Ectodermal cell (in vitro differentiated cells): ENCODE data around the gene DNAAF2. TPM values are rescaled to one million over a fixed set of nuclear protein-coding genes. Genes with fewer than 3 reads are reported as not detected.
"Not testable (repeated sequence)": the region's sequence is repeated elsewhere in the genome, so short reads cannot be mapped to it uniquely, and the experiment has no call there.

Experiments
- H3K27ac ChIP-seq: 2 replicates; pipeline ENCODE4 v1.7.0; 2013; ENCODE audit warnings: mild to moderate bottlenecking, low read depth, low read length; ENCODE audit not compliant: insufficient read depth, poor library complexity, severe bottlenecking
- H3K27me3 ChIP-seq: 2 replicates; pipeline ENCODE4 v1.7.0; 2013; ENCODE audit warnings: mild to moderate bottlenecking, low read length; ENCODE audit not compliant: insufficient read depth, control insufficient read depth, poor library complexity, severe bottlenecking
- H3K36me3 ChIP-seq: one replicate; pipeline ENCODE4 v1.7.0; 2013; ENCODE audit warnings: low read length; ENCODE audit not compliant: control insufficient read depth, insufficient read depth
- H3K4me1 ChIP-seq: one replicate; pipeline ENCODE4 v1.7.0; 2013; ENCODE audit warnings: low read length; ENCODE audit not compliant: control insufficient read depth, insufficient read depth
- H3K4me3 ChIP-seq: 2 replicates; pipeline ENCODE4 v1.7.0; 2013; ENCODE audit warnings: low read depth, low read length, control low read depth; ENCODE audit not compliant: insufficient read depth
- H3K9me3 ChIP-seq: 2 replicates; pipeline ENCODE4 v1.7.0; 2013; ENCODE audit warnings: mild to moderate bottlenecking, low read length, moderate library complexity; ENCODE audit not compliant: control insufficient read depth
- WGBS, 2 experiments: methylation state at CpG; one replicate each; pipeline ENCODE4 v1.1.7; 2013; ENCODE audit warnings: missing lambda C conversion rate in 2 of 2; 5-methylcytosine and 5-hydroxymethylcytosine counted together
- polyA plus RNA-seq, 4 experiments: library from polyadenylated mRNA; stranded (reverse); fragments of 50-300 nt; gene quantifications; one replicate each; pipeline ENCODE4 v1.2.3, GENCODE V29; 2013

Gene DNAAF2, protein sequence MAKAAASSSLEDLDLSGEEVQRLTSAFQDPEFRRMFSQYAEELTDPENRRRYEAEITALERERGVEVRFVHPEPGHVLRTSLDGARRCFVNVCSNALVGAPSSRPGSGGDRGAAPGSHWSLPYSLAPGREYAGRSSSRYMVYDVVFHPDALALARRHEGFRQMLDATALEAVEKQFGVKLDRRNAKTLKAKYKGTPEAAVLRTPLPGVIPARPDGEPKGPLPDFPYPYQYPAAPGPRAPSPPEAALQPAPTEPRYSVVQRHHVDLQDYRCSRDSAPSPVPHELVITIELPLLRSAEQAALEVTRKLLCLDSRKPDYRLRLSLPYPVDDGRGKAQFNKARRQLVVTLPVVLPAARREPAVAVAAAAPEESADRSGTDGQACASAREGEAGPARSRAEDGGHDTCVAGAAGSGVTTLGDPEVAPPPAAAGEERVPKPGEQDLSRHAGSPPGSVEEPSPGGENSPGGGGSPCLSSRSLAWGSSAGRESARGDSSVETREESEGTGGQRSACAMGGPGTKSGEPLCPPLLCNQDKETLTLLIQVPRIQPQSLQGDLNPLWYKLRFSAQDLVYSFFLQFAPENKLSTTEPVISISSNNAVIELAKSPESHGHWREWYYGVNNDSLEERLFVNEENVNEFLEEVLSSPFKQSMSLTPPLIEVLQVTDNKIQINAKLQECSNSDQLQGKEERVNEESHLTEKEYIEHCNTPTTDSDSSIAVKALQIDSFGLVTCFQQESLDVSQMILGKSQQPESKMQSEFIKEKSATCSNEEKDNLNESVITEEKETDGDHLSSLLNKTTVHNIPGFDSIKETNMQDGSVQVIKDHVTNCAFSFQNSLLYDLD
- 21.5 TPM for polyA plus RNA-seq (2013, experiment 1 of 4)
- polyA plus RNA-seq (2013, experiment 2 of 4), result 22.7 TPM
- 21.6 TPM for polyA plus RNA-seq (2013, experiment 3 of 4)
- polyA plus RNA-seq (2013, experiment 4 of 4), result 23.2 TPM

DNA sequence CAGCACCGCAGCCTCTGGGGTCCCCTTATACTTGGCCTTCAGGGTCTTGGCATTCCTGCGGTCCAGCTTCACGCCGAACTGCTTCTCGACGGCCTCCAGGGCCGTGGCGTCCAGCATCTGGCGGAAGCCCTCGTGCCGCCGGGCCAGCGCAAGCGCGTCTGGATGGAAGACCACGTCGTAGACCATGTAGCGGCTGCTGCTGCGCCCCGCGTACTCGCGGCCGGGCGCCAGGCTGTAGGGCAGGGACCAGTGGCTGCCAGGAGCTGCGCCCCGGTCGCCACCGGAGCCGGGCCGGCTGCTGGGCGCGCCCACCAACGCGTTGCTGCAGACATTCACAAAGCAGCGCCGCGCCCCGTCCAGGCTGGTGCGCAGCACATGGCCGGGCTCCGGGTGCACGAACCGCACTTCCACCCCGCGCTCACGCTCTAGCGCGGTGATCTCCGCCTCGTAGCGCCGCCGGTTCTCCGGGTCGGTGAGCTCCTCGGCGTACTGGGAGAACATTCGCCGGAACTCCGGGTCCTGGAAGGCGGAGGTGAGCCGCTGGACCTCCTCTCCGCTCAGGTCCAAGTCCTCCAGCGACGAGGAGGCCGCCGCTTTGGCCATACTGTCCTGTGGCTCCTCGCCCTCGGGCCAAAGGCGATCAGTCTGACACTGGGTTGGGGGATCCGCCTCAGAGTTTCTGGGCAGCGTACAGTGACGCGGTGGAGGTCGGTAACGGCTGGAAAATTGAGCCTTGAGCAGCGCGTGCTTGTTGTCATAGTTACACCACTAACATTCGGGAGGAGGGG is at the start of gene DNAAF2:
Gene DNAAF2 (minus strand): TSS at position 698 of the 788 bp plus-strand sequence. CDS start 95 bp downstream, at position 603.
- 0% methylated on average over 80 of the region's 80 CpGs for WGBS, 2 experiments
- Histone ChIP-seq H3K27ac (peak within 1 kb of the TSS; percentile 98), H3K36me3 (no peaks in the 10 kb centered on the region), H3K27me3 (no peaks in the 10 kb centered on the region), H3K4me1 (peaks cover 3% of the 10 kb centered on the region), H3K9me3 (no peaks in the 10 kb centered on the region), H3K4me3 (peak within 1 kb of the TSS; percentile 83)

- 94 to 100% methylated on average over 1 to 2 of the region's 2 CpGs for WGBS, 2 experiments
- H3K27me3 ChIP-seq, result no peaks in the 10 kb centered on the region
- H3K4me3 ChIP-seq, result no peak overlapping the region
- H3K36me3 ChIP-seq, result peaks cover 34% of the 10 kb centered on the region
- no peaks in the 10 kb centered on the region for H3K9me3 ChIP-seq
- H3K27ac ChIP-seq, result no peak overlapping the region
- no peaks in the 10 kb centered on the region for H3K4me1 ChIP-seq
These were observed 44.2 kb upstream of the DNAAF2 start for GRCh38 chr14:49679271-49679670.

DNA sequence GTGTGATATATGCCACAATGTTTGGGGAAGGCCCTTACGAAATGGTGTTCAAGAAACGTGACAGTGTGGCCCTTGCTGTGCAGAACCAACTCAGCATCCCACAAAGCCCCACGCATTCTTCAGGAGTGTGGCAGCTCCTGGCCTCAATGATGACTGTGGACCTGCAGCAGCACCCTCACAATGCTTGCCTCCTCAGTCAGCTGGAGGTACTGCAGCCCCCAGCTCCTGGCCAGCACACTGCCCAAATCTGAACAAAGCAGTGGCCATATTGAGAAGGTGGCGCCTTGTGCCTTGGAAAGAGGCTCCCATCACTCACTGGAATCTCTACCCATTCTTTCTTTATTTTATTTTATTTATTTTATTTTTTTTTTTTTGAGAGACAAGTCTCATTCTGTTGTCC is 42.6 kb upstream of the DNAAF2 start:
- no peak overlapping the region for H3K27ac ChIP-seq
- H3K27me3 ChIP-seq, result no peaks in the 10 kb centered on the region
- H3K9me3 ChIP-seq, result no peaks in the 10 kb centered on the region
- peaks cover 29% of the 10 kb centered on the region for H3K36me3 ChIP-seq
- 96 to 97% methylated on average over 4 of the region's 4 CpGs for WGBS, 2 experiments
- H3K4me1 ChIP-seq, result no peaks in the 10 kb centered on the region
- H3K4me3 ChIP-seq, result no peak overlapping the region

DNA sequence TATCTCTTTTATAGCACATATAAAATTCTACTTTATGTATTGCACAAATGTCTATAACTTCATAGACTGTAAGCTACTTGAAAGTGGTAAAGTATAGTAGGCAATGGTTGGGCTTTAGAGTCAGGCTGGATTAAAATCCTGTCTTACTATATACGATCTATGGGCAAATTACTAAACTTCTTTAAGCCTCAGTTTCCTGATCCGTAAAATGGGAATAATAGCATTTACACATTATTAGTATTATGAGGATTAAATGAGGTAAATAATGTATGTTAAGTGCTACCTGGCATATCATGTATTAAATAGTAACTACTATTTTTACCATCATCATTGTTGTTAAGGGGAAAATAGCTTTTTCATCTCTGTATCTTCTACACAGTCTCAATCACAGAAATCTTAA is 38.5 kb upstream of the DNAAF2 start:
- Histone ChIP-seq H3K36me3 (peaks cover 12% of the 10 kb centered on the region), H3K27me3 (no peaks in the 10 kb centered on the region), H3K27ac (no peak overlapping the region), H3K9me3 (no peaks in the 10 kb centered on the region), H3K4me1 (no peaks in the 10 kb centered on the region), H3K4me3 (no peak overlapping the region)
- 100% methylated on average over 2 of the region's 2 CpGs for WGBS, 2 experiments

GRCh38 chr14:49670475-49670874 is 35.4 kb upstream of the DNAAF2 start:
- Histone ChIP-seq H3K9me3 (no peaks in the 10 kb centered on the region), H3K27ac (no peak overlapping the region), H3K4me3 (no peak overlapping the region), H3K4me1 (no peaks in the 10 kb centered on the region), H3K36me3 (peaks cover 12% of the 10 kb centered on the region), H3K27me3 (no peaks in the 10 kb centered on the region)

DNA sequence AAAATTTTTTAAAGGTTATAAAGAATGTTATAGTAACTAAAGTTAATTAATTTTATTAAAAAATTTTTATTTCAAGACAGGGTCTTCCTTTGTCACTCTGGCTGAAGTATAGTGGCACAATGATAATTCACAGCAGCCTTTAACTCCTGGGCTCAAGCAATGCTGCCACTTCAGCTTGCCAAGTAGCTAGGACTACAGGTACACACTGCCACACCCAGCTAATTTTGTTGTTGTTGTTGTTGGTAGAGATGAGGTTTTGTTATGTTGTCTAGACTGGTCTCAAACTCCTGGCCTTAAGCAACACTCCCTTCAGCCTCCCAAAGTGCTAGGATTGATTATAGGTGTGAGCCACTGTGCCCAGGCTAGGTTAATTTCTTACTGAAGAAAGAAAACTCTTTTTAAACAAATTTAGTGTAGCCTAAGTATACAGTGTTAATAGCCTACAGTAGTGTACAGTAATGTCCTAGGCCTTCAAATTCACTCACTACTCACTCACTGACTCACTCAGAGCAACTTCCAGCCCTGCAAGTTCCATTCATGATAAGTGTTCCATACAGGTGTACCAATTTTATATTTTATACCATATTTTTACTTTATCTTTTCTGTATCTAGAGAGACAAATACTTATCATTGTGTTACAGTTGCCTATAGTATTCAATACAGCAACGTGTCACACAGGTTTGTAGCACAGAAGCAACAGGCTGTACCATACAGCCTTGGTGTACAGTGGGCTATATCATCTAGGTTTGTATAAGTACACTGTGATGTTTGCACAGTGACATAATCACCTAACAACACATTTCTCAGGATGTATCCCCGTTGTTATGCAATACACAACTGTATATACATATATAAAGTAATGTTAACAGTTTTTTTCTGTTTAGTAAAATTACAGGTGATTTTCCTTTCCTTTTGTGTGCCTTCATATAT is 24.7 kb upstream of the DNAAF2 start:
- Histone ChIP-seq H3K27me3 (no peaks in the 10 kb centered on the region), H3K4me3 (no peak overlapping the region), H3K4me1 (no peaks in the 10 kb centered on the region), H3K27ac (no peak overlapping the region), H3K36me3 (no peaks in the 10 kb centered on the region), H3K9me3 (no peaks in the 10 kb centered on the region)
- WGBS, 2 experiments, result 80 to 93% methylated on average over 1 of the region's 2 CpGs

GRCh38 chr14:49657500-49657899 is 22.5 kb upstream of the DNAAF2 start:
- H3K27ac ChIP-seq, H3K27me3 ChIP-seq, H3K4me3 ChIP-seq, H3K9me3 ChIP-seq, H3K4me1 ChIP-seq, H3K36me3 ChIP-seq: not testable (repeated sequence)
- WGBS, 2 experiments, result 90 to 97% methylated on average over 5 to 6 of the region's 6 CpGs

DNA sequence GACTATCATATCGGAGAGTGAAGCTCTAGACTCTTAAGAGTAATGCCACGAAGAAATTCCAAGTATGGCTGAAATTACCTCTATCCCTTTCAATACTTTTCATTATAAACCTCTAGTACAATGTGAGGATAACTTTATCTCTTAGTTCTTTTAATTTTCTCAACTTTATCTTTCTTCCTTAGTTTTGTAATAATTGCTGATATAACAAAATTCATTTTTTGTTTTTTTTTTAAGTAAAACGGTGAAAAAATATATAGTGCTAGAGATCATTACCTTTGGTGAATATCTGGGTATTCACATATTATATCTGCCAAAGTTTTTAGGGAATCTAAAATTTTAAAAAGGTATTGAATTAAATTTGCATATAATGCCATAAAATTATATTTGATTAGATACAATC is 19.5 kb upstream of the DNAAF2 start:
- H3K36me3 ChIP-seq, result no peaks in the 10 kb centered on the region
- no peaks in the 10 kb centered on the region for H3K9me3 ChIP-seq
- H3K27me3 ChIP-seq, result no peaks in the 10 kb centered on the region
- no peaks in the 10 kb centered on the region for H3K4me1 ChIP-seq
- H3K4me3 ChIP-seq, result no peak overlapping the region
- WGBS, 2 experiments, result 91% methylated on average over 2 of the region's 3 CpGs; no CpG with 5 or more reads in 1 of the 2 experiments
- no peak overlapping the region for H3K27ac ChIP-seq

GRCh38 chr14:49653508-49653907 is 18.5 kb upstream of the DNAAF2 start:
- H3K4me1 ChIP-seq, result no peaks in the 10 kb centered on the region
- 94 to 98% methylated on average over 5 to 6 of the region's 6 CpGs for WGBS, 2 experiments
- no peak overlapping the region for H3K27ac ChIP-seq
- no peaks in the 10 kb centered on the region for H3K27me3 ChIP-seq
- no peaks in the 10 kb centered on the region for H3K9me3 ChIP-seq
- no peak overlapping the region for H3K4me3 ChIP-seq
- H3K36me3 ChIP-seq, result no peaks in the 10 kb centered on the region
